Neural progenitor cell (in vitro differentiated cells): ENCODE results near the gene RAI1.

ENCODE experiments used
- CTCF ChIP-seq: fragments of 200-600 bp; sonication (generic); IDR thresholded peaks from 2 replicates; pipeline ENCODE4 v1.5.1; 2017; ENCODE audit warnings: antibody characterized with exemption, mild to moderate bottlenecking
- EZH2 ChIP-seq: fragments of 200-600 bp; sonication (generic); IDR thresholded peaks from 2 replicates; pipeline ENCODE4 v1.6.1; 2017; ENCODE audit warnings: antibody characterized with exemption, mild to moderate bottlenecking, moderate library complexity
- EZH2phosphoT487 ChIP-seq: fragments of 200-600 bp; sonication (generic); IDR thresholded peaks from 2 replicates; pipeline ENCODE4 v1.6.1; 2017; ENCODE audit warnings: antibody characterized with exemption

DNA sequence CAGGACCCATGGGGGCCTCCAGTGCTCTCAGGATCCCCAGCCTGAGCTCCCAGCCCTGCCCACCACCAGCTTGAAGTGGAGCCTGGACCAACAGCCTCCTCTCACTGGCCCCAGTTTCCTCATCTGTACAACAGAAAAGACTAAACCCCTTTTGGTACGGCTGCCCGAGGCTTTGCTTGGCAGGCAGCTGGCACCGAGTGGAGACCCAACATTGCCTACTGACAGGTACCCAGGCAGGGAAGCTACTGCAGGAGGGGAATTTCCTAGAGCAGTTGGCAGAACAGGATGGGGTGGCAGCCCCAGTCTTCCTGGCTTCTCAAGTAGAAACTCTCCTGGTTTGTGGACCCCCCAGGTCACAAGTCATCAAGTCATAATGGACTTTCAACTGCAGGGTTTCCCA lies 141.4 kb downstream of the RAI1 start:
- TF ChIP-seq CTCF, result no peak
- TF ChIP-seq EZH2phosphoT487, result no peak
- no peak for TF ChIP-seq EZH2
